Nephron progenitor cell (in vitro differentiated cells): Measurements from ENCODE around the gene GNL2.

Experiments
- DNase-seq: peaks from one replicate; pipeline ENCODE4 v3.0.0; 2021
- H3K27ac Mint-ChIP-seq: 2 replicates; pipeline ENCODE4 v1.8.0; 2021; ENCODE audit warnings: mild to moderate bottlenecking, moderate library complexity, mixed read lengths
- H3K27me3 Mint-ChIP-seq: 2 replicates; pipeline ENCODE4 v1.8.0; 2021; ENCODE audit warnings: mild to moderate bottlenecking, low read depth, mixed read lengths; ENCODE audit not compliant: poor library complexity
- H3K36me3 Mint-ChIP-seq: 2 replicates; pipeline ENCODE4 v1.8.0; 2021; ENCODE audit warnings: low read depth, mixed read lengths
- H3K4me1 Mint-ChIP-seq: 2 replicates; pipeline ENCODE4 v1.8.0; 2021; ENCODE audit warnings: mixed read lengths
- H3K4me3 Mint-ChIP-seq: 2 replicates; pipeline ENCODE4 v1.8.0; 2021; ENCODE audit warnings: mild to moderate bottlenecking, moderate library complexity, mixed read lengths
- H3K9me3 Mint-ChIP-seq: 2 replicates; pipeline ENCODE4 v1.8.0; 2021; ENCODE audit warnings: mild to moderate bottlenecking, moderate library complexity, mixed read lengths
- TF ChIP-seq, protein P1 (sequence below): fragments of 200-600 bp; sonication (generic); IDR thresholded peaks from 2 replicates; pipeline ENCODE4 v1.5.0; 2021; ENCODE audit warnings: antibody characterized with exemption

The GNL2 gene

DNA sequence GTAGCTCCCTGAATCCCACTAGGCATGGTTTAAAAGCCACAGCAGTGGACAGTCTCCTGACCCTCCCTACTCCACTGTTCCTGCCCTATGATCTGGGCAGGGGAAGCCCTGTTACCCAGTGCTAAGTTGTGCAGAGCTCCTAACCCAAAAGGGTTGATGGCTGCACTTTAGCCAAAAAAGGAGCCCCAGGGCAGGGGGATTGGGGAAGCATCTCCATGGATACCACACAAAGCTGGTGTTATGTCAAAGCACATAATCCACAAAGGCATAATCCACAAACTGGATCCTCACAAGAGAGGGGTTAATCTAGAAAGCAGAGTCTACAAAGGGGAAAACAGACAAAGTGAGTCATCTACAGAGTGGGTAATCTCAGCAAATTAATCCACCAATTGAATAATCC lies 33.3 kb upstream of the GNL2 start:
- peaks cover 98% of the 10 kb centered on the region for H3K27me3 Mint-ChIP-seq
- H3K27ac Mint-ChIP-seq: no peak overlapping the region
- H3K4me1 Mint-ChIP-seq: no peaks in the 10 kb centered on the region
- no peaks in the 10 kb centered on the region for H3K36me3 Mint-ChIP-seq
- no peak for DNase-seq
- H3K9me3 Mint-ChIP-seq: no peaks in the 10 kb centered on the region
- TF ChIP-seq, protein P1, sequence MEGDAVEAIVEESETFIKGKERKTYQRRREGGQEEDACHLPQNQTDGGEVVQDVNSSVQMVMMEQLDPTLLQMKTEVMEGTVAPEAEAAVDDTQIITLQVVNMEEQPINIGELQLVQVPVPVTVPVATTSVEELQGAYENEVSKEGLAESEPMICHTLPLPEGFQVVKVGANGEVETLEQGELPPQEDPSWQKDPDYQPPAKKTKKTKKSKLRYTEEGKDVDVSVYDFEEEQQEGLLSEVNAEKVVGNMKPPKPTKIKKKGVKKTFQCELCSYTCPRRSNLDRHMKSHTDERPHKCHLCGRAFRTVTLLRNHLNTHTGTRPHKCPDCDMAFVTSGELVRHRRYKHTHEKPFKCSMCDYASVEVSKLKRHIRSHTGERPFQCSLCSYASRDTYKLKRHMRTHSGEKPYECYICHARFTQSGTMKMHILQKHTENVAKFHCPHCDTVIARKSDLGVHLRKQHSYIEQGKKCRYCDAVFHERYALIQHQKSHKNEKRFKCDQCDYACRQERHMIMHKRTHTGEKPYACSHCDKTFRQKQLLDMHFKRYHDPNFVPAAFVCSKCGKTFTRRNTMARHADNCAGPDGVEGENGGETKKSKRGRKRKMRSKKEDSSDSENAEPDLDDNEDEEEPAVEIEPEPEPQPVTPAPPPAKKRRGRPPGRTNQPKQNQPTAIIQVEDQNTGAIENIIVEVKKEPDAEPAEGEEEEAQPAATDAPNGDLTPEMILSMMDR: no peak
- H3K4me3 Mint-ChIP-seq: no peak overlapping the region

DNA sequence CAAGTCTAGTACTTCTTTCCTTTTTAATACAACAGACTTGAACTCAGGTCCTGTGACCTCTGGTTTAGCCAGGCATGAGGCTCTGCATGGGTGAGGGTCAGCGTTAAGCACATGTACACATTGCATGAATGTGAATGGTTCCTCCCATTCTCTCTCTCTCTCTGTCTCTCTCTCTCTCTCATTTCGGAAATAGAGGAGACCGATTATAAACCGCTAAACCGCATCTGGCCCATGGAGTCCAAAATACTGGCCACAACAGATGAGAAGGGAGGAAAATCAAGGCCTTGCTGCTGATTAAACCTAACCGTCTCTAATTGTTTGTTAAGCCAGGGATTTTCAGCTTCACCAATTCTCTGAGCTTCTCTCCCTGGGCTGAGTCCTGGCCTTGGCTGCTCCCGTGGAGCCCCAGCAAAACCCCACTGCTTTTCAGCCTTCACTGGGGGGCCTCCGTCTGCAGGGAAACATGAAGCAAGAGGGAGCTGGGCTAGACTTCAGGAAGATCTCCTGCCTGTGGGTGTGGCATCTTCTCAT lies 32.4 kb upstream of the GNL2 start:
- Mint-ChIP-seq H3K9me3 (no peaks in the 10 kb centered on the region), H3K36me3 (no peaks in the 10 kb centered on the region), H3K27me3 (peaks cover 92% of the 10 kb centered on the region), H3K27ac (no peak overlapping the region), H3K4me3 (no peak overlapping the region), H3K4me1 (no peaks in the 10 kb centered on the region)
- TF ChIP-seq, protein P1: no peak
- DNase-seq: no peak

DNA sequence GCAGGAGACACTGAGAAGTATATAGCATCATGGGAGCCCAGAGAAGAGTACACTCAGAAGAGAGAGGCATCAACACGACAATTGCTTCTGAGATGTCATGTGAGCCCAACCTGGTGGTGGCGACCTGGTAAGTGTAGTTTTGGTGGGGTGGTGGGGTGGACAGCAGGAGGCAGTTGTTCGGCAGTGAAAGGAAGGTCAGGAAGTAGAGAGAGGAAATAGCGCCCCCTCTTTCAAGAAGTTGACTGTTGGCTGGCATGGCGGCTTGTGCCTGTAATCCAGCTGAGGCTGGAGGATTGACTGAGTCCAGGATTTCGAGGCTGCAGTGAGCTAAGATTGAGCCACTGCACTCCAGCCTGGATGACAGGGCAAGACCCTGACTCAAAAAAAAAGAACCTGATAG lies 26.4 kb upstream of the GNL2 start:
- no peak for DNase-seq
- Mint-ChIP-seq H3K4me1 (no peaks in the 10 kb centered on the region), H3K4me3 (no peak overlapping the region), H3K36me3 (no peaks in the 10 kb centered on the region), H3K27ac (no peak overlapping the region), H3K9me3 (no peaks in the 10 kb centered on the region), H3K27me3 (peaks cover 53% of the 10 kb centered on the region)
- TF ChIP-seq, protein P1: no peak

DNA sequence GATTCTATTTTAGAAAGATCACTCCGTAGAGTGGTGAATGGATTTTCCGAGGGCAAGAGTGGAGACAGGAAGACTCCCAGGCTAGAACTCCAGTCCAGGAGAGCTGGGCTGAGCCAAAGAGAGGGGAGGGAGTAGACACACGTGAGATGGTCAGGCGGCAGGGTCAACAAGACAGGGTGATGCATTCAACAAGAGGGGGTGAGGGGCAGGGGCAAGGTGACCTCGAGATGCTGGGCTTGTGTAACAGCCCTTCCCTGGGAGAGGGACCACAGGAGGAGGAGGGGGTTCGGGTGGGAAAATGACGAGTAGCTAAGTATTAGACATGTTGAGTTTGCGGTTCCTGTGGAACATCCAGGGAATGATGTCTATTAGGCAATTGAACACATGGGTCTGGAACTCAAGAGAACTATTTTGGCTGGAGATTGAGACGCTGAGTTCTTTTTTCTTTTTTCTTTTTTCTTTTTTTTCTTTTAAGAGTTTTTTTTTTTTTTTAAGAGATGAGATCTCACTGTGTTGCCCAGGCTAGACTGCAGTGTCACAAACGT lies 25.7 kb upstream of the GNL2 start:
- no peaks in the 10 kb centered on the region for H3K36me3 Mint-ChIP-seq
- H3K9me3 Mint-ChIP-seq: no peaks in the 10 kb centered on the region
- no peaks in the 10 kb centered on the region for H3K4me1 Mint-ChIP-seq
- H3K27me3 Mint-ChIP-seq: peaks cover 53% of the 10 kb centered on the region
- H3K4me3 Mint-ChIP-seq: no peak overlapping the region
- no peak for DNase-seq
- TF ChIP-seq, protein P1: no peak
- H3K27ac Mint-ChIP-seq: no peak overlapping the region

DNA sequence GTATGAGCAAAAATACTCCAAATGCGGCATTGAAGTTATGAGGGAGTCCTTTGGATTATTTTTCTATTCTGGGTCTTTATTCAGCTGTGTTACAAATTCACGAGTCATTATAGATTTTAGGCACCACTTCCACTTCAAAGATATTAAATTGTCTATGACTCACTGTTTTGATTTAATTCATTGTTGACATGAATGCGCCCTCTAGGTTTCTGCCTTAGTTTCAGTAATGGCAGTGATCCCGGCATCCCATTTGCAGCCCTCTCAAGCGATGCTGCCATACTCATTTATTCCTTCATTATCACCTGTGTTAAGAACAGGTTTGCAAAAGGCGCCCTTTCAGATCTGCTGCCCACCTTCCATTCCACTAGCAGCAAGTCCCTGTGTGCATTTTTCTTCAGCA lies 25.0 kb upstream of the GNL2 start:
- no peak for DNase-seq
- no peaks in the 10 kb centered on the region for H3K36me3 Mint-ChIP-seq
- no peaks in the 10 kb centered on the region for H3K9me3 Mint-ChIP-seq
- no peak overlapping the region for H3K4me3 Mint-ChIP-seq
- H3K4me1 Mint-ChIP-seq: no peaks in the 10 kb centered on the region
- TF ChIP-seq, protein P1: no peak
- H3K27me3 Mint-ChIP-seq: peaks cover 53% of the 10 kb centered on the region
- no peak overlapping the region for H3K27ac Mint-ChIP-seq

DNA sequence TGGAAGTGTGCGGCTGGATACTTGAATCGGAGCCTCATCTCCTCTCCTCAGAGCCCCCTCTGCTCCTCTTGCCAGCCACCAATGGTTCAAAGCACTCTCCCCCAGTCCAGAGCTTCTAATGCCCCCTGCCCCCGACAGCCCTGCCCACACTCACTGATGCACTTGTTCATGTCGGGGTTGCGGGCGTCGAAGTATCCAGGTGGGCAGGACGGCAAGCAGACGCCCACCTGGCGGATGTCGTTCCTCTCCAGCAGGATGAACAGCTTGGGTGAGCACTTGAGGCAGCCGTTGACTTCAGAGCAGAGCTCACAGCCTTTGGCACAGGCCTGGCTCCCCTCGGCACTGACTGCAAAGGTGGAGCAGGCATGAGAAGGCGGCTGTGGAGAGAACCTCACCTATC lies 20.6 kb upstream of the GNL2 start:
- TF ChIP-seq, protein P1: no peak
- Mint-ChIP-seq H3K4me1 (no peaks in the 10 kb centered on the region), H3K4me3 (no peak overlapping the region), H3K27ac (no peak overlapping the region), H3K9me3 (no peaks in the 10 kb centered on the region), H3K27me3 (peaks cover 72% of the 10 kb centered on the region), H3K36me3 (no peaks in the 10 kb centered on the region)
- no peak for DNase-seq
